Anterior cingulate cortex (tissue), 58 donors: Measurements from ENCODE around the gene NOP53.
"Not testable (repeated sequence)": the region's sequence is repeated elsewhere in the genome, so short reads cannot be mapped to it uniquely, and the experiment has no call there.

Source experiments
- DNase-seq, 58 donors: peaks; one replicate each; lab custom pipeline; 2025; lab: John Stamatoyannopoulos, UW

The NOP53 gene

DNA sequence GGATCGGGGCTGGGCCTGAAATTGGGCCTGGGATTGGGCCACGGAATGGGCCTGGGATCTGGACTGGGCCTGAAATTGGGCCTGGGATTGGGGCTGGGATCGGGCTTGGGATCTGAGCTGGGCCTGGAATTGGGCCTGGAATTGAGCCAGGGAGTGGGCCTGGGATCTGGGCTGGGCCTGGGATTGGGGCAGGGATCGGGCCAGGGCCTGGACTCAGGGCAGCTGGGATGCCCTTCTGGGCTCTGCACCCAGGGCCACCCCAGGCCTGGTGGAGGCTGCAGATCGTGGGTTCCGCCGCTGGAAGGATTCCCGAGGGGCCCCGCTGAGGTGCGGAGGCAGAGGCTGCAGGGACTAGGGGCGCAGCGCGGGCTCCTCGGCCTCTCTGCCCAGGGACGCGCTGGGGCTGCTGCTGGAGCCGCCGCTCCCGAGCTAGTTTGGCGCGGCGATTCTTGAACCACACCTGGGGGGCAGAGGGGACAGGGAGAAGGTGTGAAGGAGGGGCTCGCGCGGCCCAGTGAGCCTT lies 57.2 kb downstream of the NOP53 start:
- no peak for DNase-seq

DNA sequence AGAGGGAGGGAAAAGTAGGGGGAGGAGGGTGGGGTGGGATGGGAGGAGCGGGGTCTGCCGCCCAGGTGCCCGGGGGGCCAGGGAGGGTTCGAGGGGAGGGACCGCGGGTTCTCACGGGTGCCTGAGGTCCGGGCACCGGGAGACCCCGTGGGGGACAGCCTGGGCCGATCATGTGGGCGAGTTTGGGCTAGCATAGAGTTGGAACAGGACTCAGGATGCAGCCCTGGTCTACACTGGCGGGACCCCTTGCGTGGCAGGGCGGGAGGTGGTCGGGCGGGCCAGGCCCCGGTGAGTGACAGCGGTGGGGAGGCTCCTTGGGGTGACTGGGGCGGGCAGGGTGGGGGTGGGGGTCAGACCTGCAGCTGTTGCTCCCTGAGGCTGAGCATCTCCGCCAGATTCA lies 57.8 kb downstream of the NOP53 start:
- DNase-seq: not testable (repeated sequence)

DNA sequence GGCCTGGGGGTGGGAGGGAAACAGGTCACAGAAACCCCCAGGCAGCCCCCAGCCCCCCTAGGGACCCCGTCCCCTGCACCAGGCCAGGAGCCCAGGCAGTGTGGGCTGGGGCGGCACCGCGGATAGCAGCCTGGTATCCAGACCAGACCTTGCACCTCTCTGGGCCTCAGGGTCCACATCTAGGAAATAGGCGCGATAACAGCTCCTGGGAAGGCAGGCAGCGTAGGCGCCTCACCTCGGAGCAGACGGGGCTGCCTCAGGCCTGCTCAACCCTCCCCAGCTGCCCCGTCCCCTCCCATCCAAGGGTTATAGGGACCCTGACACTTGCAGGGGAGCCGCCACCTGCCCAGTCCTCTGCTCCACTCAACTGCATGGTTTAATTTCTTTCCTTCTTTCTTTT lies 58.3 kb downstream of the NOP53 start:
- DNase-seq: not testable (repeated sequence)

DNA sequence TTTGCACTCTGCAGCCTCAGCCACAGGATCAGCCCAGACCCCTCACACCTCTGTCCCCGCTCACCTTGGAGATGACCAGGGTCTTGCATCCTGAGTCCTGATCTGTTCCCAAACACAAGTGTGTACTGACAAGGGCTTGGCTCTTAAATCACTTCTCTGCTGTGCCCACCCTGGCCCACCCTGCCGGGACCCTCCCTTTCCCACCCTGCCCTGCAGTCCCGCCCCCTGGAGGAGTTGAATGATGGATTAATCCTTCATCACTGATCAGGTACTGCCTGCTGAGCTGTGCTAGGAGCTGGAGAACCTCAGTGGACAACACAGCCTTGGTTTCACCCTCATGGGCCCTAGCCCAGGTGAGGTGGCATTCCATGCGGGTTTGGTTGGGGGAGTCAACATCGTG lies 59.1 kb downstream of the NOP53 start, which contains the start of gene TPRX1:
TPRX1 (minus strand) TSS at position 101 of the 400 bp plus-strand sequence; CDS start at position 89, 12 bp downstream.
- not testable (repeated sequence) for DNase-seq

DNA sequence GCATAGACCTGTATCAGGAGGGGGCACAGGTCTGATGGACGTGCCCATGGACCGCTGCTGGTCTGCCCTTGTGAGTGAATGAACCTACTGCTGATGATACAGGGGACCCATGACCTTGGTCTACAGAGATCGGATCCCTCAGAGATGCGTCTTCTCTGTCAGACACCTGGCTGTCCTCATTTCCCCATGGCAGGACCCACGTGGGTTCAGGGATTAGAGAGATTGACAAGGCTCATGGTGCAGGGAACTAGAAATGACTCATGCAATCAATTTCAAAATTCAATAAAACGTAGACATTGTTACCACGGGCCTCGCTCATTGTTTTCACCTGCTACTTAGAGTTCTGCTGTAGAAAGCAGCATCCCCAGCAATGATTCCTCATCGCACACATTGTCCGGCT lies 60.0 kb downstream of the NOP53 start:
- DNase-seq: no peak

DNA sequence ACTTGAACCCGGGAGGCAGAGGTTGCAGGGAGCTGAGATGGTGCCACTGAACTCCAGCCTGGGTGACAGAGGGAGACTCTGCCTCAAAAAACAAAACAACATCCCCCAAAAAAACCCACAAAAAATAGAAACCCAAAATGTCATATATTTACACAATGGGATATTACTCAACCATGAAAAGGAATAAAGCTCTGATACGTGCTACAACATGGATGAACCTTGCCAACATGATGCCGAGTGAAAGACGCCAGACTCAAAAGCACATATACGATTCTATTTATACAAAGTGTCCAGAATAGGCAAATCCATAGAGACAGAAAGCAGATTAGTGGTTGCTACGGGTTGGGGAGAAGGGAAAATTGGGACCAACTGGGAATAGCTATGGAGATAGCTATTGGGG lies 61.1 kb downstream of the NOP53 start:
- no peak for DNase-seq
